22Rv1 (cell line): ENCODE data around the gene SOX5.
A peak's percentile ranks its signal among the peaks of the same experiment; 100 is the strongest.

Source experiments
- H3K27ac ChIP-seq: fragments of 450-650 bp; 2 replicates; pipeline ENCODE4 v1.5.1; 2017
- CTCF ChIP-seq: fragments of 450-650 bp; IDR thresholded peaks from 2 replicates; pipeline ENCODE4 v1.5.1; 2017; ENCODE audit warnings: mild to moderate bottlenecking
- ZFX ChIP-seq: fragments of 450-650 bp; IDR thresholded peaks from 2 replicates; pipeline ENCODE4 v1.6.1; 2017; ENCODE audit warnings: antibody characterized with exemption, borderline replicate concordance

Gene SOX5

DNA sequence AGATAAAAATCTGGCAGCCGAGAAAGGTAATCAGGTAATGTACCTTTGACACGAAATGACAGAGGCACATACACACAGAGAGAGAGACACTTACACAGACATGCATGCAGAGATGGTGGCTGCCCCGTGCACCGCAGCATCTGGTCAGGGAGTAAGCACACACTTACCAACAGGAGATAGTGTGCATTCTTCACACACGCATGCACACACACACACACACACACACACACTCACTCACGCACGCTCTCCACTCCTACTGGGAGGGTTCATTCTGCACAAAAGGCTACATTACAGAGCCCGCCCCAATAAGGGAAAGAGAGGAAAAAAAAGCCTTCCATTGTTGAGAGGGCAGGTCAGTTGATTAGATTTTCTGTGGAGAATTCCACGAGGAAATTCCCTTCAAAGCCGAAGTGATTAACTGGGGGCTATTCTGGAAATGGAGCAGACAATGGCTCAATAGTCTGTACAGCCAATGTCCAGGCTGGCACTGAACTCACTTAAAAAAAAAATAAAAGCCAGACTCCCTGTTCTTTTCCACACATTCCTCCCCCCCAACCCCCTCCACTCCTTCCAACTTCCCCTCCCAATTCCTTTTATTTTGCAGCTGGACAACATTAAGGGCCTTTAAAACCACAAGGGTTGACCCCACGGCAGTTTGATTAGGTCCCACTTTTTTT is 1.4 kb upstream of the SOX5 start:
- peak overlapping the region; percentile 73 for H3K27ac ChIP-seq
- no peak for TF ChIP-seq CTCF
- TF ChIP-seq ZFX = no peak

GRCh38 chr12:23950210-23950774 is 822 bp upstream of the SOX5 start:
- H3K27ac ChIP-seq = peak overlapping the region; percentile 73
- TF ChIP-seq ZFX = no peak
- TF ChIP-seq CTCF = peak; percentile 16; the same call in 1 of the 2 replicates

DNA sequence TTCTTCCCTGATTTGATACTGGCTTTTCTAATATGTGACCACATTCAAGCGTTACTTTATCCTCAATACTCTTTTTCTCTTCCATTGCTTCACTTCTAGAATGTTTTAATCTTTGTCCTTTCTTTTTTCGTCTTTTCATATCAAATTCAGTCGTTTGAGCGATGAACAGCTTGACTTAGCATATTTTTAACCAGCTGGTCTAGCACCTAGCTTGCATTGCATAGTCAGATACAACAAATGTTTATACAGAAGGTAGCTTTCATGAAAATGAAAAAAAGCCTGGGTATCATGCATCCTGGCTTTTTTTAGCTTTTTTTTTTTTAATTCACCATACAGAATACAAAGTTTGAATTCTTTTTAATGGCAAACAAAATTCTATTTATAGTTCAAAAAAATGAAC is 1.2 kb downstream of the SOX5 start:
- TF ChIP-seq CTCF (no peak), ZFX (no peak)
- peak overlapping the region; percentile 73; the same call in 1 of the 2 replicates for H3K27ac ChIP-seq

GRCh38 chr12:23947395-23947794 is 2.1 kb downstream of the SOX5 start:
- TF ChIP-seq ZFX (no peak), CTCF (no peak)
- no peak overlapping the region for H3K27ac ChIP-seq

DNA sequence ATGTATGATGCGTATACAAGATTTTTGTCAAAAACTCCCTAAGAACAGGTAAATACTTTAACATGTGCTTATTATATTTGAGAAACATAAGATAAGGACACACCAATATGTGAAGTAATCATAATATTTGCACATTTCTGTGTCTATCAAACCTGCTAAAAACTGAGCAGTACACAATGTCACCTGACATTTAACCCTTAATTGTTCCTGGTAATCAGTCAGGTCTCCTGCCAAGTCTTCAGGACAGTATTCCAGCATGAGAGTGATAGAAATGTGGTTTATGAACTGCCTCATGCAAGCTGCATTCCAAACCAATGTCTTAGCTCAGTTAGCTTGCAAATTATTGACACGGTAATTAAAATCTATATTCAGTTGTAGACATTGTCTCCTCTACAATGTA is 4.2 kb downstream of the SOX5 start:
- TF ChIP-seq CTCF = no peak
- no peak for TF ChIP-seq ZFX

DNA sequence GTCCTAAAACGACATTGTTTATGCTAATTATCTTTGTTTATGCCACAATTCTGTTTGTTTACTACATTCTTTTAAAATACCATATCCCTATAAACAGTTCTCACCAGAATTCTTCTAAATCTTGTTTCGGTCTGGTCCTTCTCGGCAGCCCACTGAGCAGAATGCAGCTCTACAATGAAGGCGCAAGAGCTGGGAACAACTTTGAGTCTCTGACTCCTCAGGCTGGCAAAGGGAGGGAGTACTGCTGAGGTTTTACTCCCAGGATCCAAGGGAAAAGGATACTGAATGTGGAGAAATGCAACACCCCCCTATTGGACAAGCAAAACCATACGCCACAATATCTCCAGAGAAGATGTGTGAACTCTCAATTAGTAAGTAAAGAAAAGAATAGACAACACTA is 5.4 kb downstream of the SOX5 start:
- H3K27ac ChIP-seq = no peak overlapping the region
- no peak for TF ChIP-seq ZFX
- no peak for TF ChIP-seq CTCF

More for the DNA sequence above, 4.2 kb downstream of the SOX5 start:
- H3K27ac ChIP-seq = no peak overlapping the region

- no peak overlapping the region for H3K27ac ChIP-seq
- TF ChIP-seq ZFX (no peak), CTCF (no peak)
Observed at GRCh38 chr12:23942841-23943240, 6.6 kb downstream of the SOX5 start.
